ENCODE results near the gene CHL1. TPM values are rescaled to one million over a fixed set of nuclear protein-coding genes. Genes with fewer than 3 reads are reported as not detected.

The CHL1 gene
- total RNA-seq, 1 donor from 2014 or later: 0.44 TPM

- Mint-ChIP-seq H3K4me3 (no peak overlapping the region), H3K4me1 (peaks cover 6% of the 10 kb centered on the region), H3K27me3 (ENCODE audit: low read depth) (peaks cover 2% of the 10 kb centered on the region), H3K27ac (ENCODE audit: unreplicated experiment) (no peak overlapping the region), H3K9me3 (no peaks in the 10 kb centered on the region), H3K36me3 (ENCODE audit: low read depth) (no peaks in the 10 kb centered on the region)
- TF ChIP-seq, protein P1, sequence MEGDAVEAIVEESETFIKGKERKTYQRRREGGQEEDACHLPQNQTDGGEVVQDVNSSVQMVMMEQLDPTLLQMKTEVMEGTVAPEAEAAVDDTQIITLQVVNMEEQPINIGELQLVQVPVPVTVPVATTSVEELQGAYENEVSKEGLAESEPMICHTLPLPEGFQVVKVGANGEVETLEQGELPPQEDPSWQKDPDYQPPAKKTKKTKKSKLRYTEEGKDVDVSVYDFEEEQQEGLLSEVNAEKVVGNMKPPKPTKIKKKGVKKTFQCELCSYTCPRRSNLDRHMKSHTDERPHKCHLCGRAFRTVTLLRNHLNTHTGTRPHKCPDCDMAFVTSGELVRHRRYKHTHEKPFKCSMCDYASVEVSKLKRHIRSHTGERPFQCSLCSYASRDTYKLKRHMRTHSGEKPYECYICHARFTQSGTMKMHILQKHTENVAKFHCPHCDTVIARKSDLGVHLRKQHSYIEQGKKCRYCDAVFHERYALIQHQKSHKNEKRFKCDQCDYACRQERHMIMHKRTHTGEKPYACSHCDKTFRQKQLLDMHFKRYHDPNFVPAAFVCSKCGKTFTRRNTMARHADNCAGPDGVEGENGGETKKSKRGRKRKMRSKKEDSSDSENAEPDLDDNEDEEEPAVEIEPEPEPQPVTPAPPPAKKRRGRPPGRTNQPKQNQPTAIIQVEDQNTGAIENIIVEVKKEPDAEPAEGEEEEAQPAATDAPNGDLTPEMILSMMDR (conservative IDR thresholded peaks at IDR 0.05): no peak
- no peak for DNase-seq (ENCODE audit: low read depth, low spot score)
Measured at GRCh38 chr3:291646-292436, 95.3 kb downstream of the CHL1 start.

GRCh38 chr3:294096-294495 lies 97.5 kb downstream of the CHL1 start:
- TF ChIP-seq, protein P1 (conservative IDR thresholded peaks at IDR 0.05): no peak
- no peaks in the 10 kb centered on the region for H3K9me3 Mint-ChIP-seq
- no peak overlapping the region for H3K4me3 Mint-ChIP-seq
- no peak overlapping the region for H3K27ac Mint-ChIP-seq (ENCODE audit: unreplicated experiment)
- DNase-seq (ENCODE audit: low read depth, low spot score): no peak
- peaks cover 2% of the 10 kb centered on the region for H3K27me3 Mint-ChIP-seq (ENCODE audit: low read depth)
- peaks cover 6% of the 10 kb centered on the region for H3K4me1 Mint-ChIP-seq
- no peaks in the 10 kb centered on the region for H3K36me3 Mint-ChIP-seq (ENCODE audit: low read depth)

GRCh38 chr3:294581-294980 lies 98.0 kb downstream of the CHL1 start:
- Mint-ChIP-seq H3K9me3 (no peaks in the 10 kb centered on the region), H3K4me1 (peaks cover 6% of the 10 kb centered on the region), H3K27me3 (ENCODE audit: low read depth) (peaks cover 2% of the 10 kb centered on the region), H3K4me3 (no peak overlapping the region), H3K27ac (ENCODE audit: unreplicated experiment) (no peak overlapping the region), H3K36me3 (ENCODE audit: low read depth) (no peaks in the 10 kb centered on the region)
- TF ChIP-seq, protein P1 (conservative IDR thresholded peaks at IDR 0.05): no peak
- DNase-seq (ENCODE audit: low read depth, low spot score): no peak

GRCh38 chr3:295166-295565 lies 98.6 kb downstream of the CHL1 start:
- H3K4me1 Mint-ChIP-seq: peaks cover 6% of the 10 kb centered on the region
- DNase-seq (ENCODE audit: low read depth, low spot score): no peak
- no peak overlapping the region for H3K27ac Mint-ChIP-seq (ENCODE audit: unreplicated experiment)
- no peaks in the 10 kb centered on the region for H3K9me3 Mint-ChIP-seq
- no peaks in the 10 kb centered on the region for H3K36me3 Mint-ChIP-seq (ENCODE audit: low read depth)
- TF ChIP-seq, protein P1 (conservative IDR thresholded peaks at IDR 0.05): no peak
- peaks cover 5% of the 10 kb centered on the region for H3K27me3 Mint-ChIP-seq (ENCODE audit: low read depth)
- H3K4me3 Mint-ChIP-seq: no peak overlapping the region

- Mint-ChIP-seq H3K36me3 (ENCODE audit: low read depth) (no peaks in the 10 kb centered on the region), H3K9me3 (no peaks in the 10 kb centered on the region), H3K4me3 (no peak overlapping the region), H3K27ac (ENCODE audit: unreplicated experiment) (no peak overlapping the region), H3K4me1 (peaks cover 6% of the 10 kb centered on the region), H3K27me3 (ENCODE audit: low read depth) (peaks cover 6% of the 10 kb centered on the region)
- no peak for DNase-seq (ENCODE audit: low read depth, low spot score)
- TF ChIP-seq, protein P1 (conservative IDR thresholded peaks at IDR 0.05): no peak
Measured at GRCh38 chr3:297585-297984, 101.0 kb downstream of the CHL1 start.

Data from neural crest cell (in vitro differentiated cells).